DND-41 (cell line): Measurements from ENCODE around the gene LHCGR.

Source experiments
- ATAC-seq: fragments of 200-7000 bp; cut with Tn5 transposase; 3 replicates; pipeline ENCODE4 v1.9.1; 2021; ENCODE audit warnings: low read depth; ENCODE audit not compliant: insufficient read depth
- DNase-seq: peaks from one replicate; pipeline ENCODE4 v3.0.0-alpha.2; 2020
- H2AFZ ChIP-seq: 2 replicates; pipeline ENCODE4 v1.6.0; 2012; ENCODE audit warnings: low read depth, low read length
- H3K27ac ChIP-seq: 2 replicates; pipeline ENCODE4 v1.5.1; 2012; ENCODE audit warnings: low read length, inconsistent platforms
- H3K27me3 ChIP-seq: fragments of 200-600 bp; sonication (generic); 2 replicates; pipeline ENCODE4 v1.6.0; 2012; ENCODE audit warnings: low read length, mild to moderate bottlenecking, inconsistent platforms; ENCODE audit not compliant: insufficient read depth, poor library complexity
- H3K36me3 ChIP-seq: 2 replicates; pipeline ENCODE4 v1.5.1; 2012; ENCODE audit warnings: low read length, inconsistent platforms; ENCODE audit not compliant: insufficient read depth
- H3K4me1 ChIP-seq: 2 replicates; pipeline ENCODE4 v1.5.1; 2012; ENCODE audit warnings: mild to moderate bottlenecking, low read length; ENCODE audit not compliant: insufficient read depth
- H3K4me2 ChIP-seq: 2 replicates; pipeline ENCODE4 v1.6.0; 2012; ENCODE audit warnings: mild to moderate bottlenecking, moderate library complexity, low read length, inconsistent platforms; ENCODE audit not compliant: insufficient read depth
- H3K4me3 ChIP-seq, 2 experiments: fragments of 200-600 bp in 1 of 2; shearing (Covaris generic) in 1 of 2; 2 replicates each; pipeline ENCODE4 v1.5.1; 2012 to 2016; ENCODE audit warnings: inconsistent platforms in 2 of 2, low read length in 2 of 2, mild to moderate bottlenecking in 2 of 2, low read depth in 1 of 2, moderate library complexity in 1 of 2
- H3K79me2 ChIP-seq: 2 replicates; pipeline ENCODE4 v1.6.0; 2012; ENCODE audit warnings: low read length, inconsistent platforms; ENCODE audit not compliant: insufficient read depth
- H3K9ac ChIP-seq: 2 replicates; pipeline ENCODE4 v1.6.0; 2012; ENCODE audit warnings: low read depth, mild to moderate bottlenecking, inconsistent platforms, low read length, moderate library complexity
- H3K9me3 ChIP-seq: 2 replicates; pipeline ENCODE4 v1.5.1; 2012; ENCODE audit warnings: low read length, moderate library complexity, mild to moderate bottlenecking, inconsistent platforms; ENCODE audit not compliant: insufficient read depth, severe bottlenecking
- H4K20me1 ChIP-seq: 2 replicates; pipeline ENCODE4 v1.6.0; 2012; ENCODE audit warnings: low read length; ENCODE audit not compliant: insufficient read depth
- EZH2 ChIP-seq: IDR thresholded peaks from 3 replicates; pipeline ENCODE4 v1.6.1; 2012; ENCODE audit warnings: borderline replicate concordance, low read depth, mild to moderate bottlenecking, moderate library complexity, low read length, inconsistent platforms; ENCODE audit not compliant: severe bottlenecking
- TF ChIP-seq, protein P1 (sequence below): IDR thresholded peaks from 2 replicates; pipeline ENCODE4 v1.5.1; 2012; ENCODE audit warnings: borderline replicate concordance, low read length, moderate library complexity, mild to moderate bottlenecking; ENCODE audit not compliant: poor library complexity, severe bottlenecking; ENCODE audit errors: extremely low read depth

LHCGR gene

DNA sequence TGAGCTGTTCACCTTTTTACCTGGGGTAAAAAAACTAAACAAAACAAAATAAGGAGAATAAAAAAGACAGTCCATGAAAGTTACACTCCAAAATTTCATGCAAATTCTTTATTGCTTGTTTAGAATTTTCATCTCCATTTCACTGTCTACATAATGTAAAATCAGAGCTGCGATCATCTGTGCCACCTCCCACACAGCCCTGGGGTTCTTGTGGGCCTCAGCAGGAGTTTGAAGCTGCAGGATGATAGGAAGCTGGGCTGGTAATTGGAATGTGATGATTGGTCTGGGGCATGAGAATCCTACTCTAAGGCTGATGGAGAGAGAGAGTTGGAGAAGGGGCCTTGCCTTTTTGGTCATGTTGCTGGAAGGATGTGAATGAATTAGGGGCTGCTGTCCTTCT lies 4.2 kb upstream of the LHCGR start:
- Histone ChIP-seq H3K36me3 (no peaks in the 10 kb centered on the region), H3K4me3 (no peak overlapping the region), H2AFZ (no peak overlapping the region), H4K20me1 (no peaks in the 10 kb centered on the region), H3K79me2 (no peaks in the 10 kb centered on the region), H3K9me3 (no peaks in the 10 kb centered on the region), H3K4me2 (no peak overlapping the region), H3K27ac (no peak overlapping the region), H3K27me3 (no peaks in the 10 kb centered on the region), H3K4me1 (no peaks in the 10 kb centered on the region), H3K9ac (no peak overlapping the region)
- ATAC-seq (no peak), DNase-seq (no peak)
- TF ChIP-seq, protein P1, sequence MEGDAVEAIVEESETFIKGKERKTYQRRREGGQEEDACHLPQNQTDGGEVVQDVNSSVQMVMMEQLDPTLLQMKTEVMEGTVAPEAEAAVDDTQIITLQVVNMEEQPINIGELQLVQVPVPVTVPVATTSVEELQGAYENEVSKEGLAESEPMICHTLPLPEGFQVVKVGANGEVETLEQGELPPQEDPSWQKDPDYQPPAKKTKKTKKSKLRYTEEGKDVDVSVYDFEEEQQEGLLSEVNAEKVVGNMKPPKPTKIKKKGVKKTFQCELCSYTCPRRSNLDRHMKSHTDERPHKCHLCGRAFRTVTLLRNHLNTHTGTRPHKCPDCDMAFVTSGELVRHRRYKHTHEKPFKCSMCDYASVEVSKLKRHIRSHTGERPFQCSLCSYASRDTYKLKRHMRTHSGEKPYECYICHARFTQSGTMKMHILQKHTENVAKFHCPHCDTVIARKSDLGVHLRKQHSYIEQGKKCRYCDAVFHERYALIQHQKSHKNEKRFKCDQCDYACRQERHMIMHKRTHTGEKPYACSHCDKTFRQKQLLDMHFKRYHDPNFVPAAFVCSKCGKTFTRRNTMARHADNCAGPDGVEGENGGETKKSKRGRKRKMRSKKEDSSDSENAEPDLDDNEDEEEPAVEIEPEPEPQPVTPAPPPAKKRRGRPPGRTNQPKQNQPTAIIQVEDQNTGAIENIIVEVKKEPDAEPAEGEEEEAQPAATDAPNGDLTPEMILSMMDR: no peak
- TF ChIP-seq EZH2: no peak

DNA sequence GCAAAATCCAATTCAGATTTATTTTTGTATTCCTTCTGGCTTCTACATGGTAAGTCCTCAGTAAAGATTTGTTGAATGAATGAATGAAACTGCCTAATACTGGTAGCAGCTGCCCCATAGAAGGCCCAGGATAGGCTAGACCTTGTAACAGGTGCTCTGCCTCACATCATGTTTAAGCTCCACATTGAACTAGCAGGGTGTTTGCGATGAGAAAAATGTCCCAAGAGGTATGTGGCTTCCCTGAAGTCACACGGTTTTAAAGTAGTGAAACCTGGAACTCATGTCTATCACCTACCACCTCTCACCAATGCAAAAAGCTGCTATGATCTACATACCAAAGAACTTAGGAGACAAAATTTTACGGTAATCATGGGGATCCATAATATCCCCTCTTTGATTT lies 765 bp upstream of the LHCGR start:
- H3K4me2 ChIP-seq: no peak overlapping the region
- H3K4me3 ChIP-seq: no peak overlapping the region
- no peak overlapping the region for H2AFZ ChIP-seq
- H3K27me3 ChIP-seq: no peaks in the 10 kb centered on the region
- H3K4me1 ChIP-seq: no peaks in the 10 kb centered on the region
- no peak overlapping the region for H3K9ac ChIP-seq
- no peaks in the 10 kb centered on the region for H3K79me2 ChIP-seq
- TF ChIP-seq, protein P1: no peak
- TF ChIP-seq EZH2: no peak
- DNase-seq: no peak
- no peak overlapping the region for H3K27ac ChIP-seq
- ATAC-seq: no peak
- no peaks in the 10 kb centered on the region for H4K20me1 ChIP-seq
- H3K36me3 ChIP-seq: no peaks in the 10 kb centered on the region
- H3K9me3 ChIP-seq: no peaks in the 10 kb centered on the region

DNA sequence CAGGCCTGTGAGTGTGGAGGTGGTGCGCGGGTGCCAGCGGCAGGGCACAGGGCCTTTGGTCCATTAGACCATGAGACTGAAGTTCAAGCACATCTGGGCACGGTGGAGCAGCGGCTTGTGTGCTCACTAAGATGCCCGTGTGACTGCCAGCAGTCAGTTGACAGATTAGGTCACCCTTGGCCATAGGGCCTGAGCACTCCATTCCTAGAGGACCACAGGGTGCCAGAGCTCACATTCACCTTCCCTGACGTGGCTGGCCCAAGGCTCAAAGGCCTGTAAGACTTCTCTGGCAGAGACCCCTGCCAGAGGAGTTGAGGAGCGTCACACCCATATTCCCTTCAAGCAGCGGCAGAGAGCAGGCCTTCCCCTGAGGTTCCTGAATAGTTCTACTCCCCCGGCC lies 650 bp downstream of the LHCGR start:
- H3K4me1 ChIP-seq: no peaks in the 10 kb centered on the region
- no peak overlapping the region for H3K9ac ChIP-seq
- no peaks in the 10 kb centered on the region for H3K36me3 ChIP-seq
- no peaks in the 10 kb centered on the region for H3K27me3 ChIP-seq
- ATAC-seq (no peak), DNase-seq (no peak)
- H3K4me2 ChIP-seq: no peak overlapping the region
- no peaks in the 10 kb centered on the region for H4K20me1 ChIP-seq
- H3K27ac ChIP-seq: no peak overlapping the region
- no peak overlapping the region for H3K4me3 ChIP-seq
- H3K79me2 ChIP-seq: no peaks in the 10 kb centered on the region
- TF ChIP-seq EZH2: no peak
- TF ChIP-seq, protein P1: no peak
- H3K9me3 ChIP-seq: no peaks in the 10 kb centered on the region
- H2AFZ ChIP-seq: no peak overlapping the region

DNA sequence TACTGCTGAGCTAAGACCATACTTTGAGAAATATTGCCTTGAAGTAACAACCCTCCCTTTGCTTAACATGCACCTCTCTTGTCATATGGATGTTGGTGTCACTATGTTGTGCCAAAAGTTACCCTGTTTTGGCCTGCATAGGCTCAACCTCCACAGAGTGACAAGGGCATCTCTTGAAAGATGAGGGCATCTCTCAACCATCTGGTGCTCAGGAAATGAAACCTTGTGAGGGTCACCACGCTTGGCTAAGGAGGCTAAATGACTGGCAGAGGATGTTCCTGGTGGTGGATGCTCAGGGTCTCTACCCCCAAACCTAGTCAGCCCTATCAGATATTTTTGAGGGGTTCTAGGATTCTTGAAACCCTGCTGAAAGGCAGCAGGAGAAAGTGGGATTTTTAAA lies 2.3 kb downstream of the LHCGR start:
- H3K4me2 ChIP-seq: no peak overlapping the region

More for the DNA sequence above, 2.3 kb downstream of the LHCGR start:
- H3K9ac ChIP-seq: no peak overlapping the region
- H3K9me3 ChIP-seq: no peaks in the 10 kb centered on the region
- no peaks in the 10 kb centered on the region for H3K4me1 ChIP-seq
- H3K27me3 ChIP-seq: no peaks in the 10 kb centered on the region
- DNase-seq: no peak
- no peak overlapping the region for H3K4me3 ChIP-seq
- H3K27ac ChIP-seq: no peak overlapping the region
- no peaks in the 10 kb centered on the region for H4K20me1 ChIP-seq
- no peaks in the 10 kb centered on the region for H3K36me3 ChIP-seq
- no peak for ATAC-seq
- no peak overlapping the region for H2AFZ ChIP-seq
- no peaks in the 10 kb centered on the region for H3K79me2 ChIP-seq
- TF ChIP-seq, protein P1: no peak
- no peak for TF ChIP-seq EZH2
